ENCODE measurements around the gene CAPZB. TPM values are rescaled to one million over a fixed set of nuclear protein-coding genes. Genes with fewer than 3 reads are reported as not detected.

The CAPZB gene
- polyA plus RNA-seq, 1 experiment: 312 TPM

- no peak overlapping the region for H3K4me3 ChIP-seq (ENCODE audit: low read depth, low read length)
- no peaks in the 10 kb centered on the region for H3K27me3 ChIP-seq (ENCODE audit: control insufficient read depth, insufficient read depth, low read length)
- H3K27ac ChIP-seq (ENCODE audit: low read depth, low read length): no peak overlapping the region
- POLR2A ChIA-PET: interaction anchor here (0.5 kb wide), 1 partner anchor 103 kb away, joined by 6 read pairs; no protein-coding TSS in a partner anchor
- TF ChIP-seq CTCF (IDR thresholded peaks at IDR 0.05; ENCODE audit: low read depth, low read length): no peak
- DNase-seq (ENCODE audit: low read depth, low spot score): no peak
- no peaks in the 10 kb centered on the region; the same call in 1 of the 2 replicates for H3K9me3 ChIP-seq (ENCODE audit: control insufficient read depth, insufficient read depth, low read length)
- CTCF ChIA-PET: interaction anchor here (1.2 kb wide), 1 partner anchor 10 kb away, joined by 6 read pairs; no protein-coding TSS in a partner anchor
Observed at GRCh38 chr1:19331262-19331878, 154.0 kb downstream of the CAPZB start.

GRCh38 chr1:19330449-19331135 is 154.7 kb downstream of the CAPZB start:
- CTCF ChIA-PET: no interaction called here
- no peak for TF ChIP-seq CTCF (IDR thresholded peaks at IDR 0.05; ENCODE audit: low read depth, low read length)
- POLR2A ChIA-PET: no interaction called here
- no peaks in the 10 kb centered on the region for H3K27me3 ChIP-seq (ENCODE audit: control insufficient read depth, insufficient read depth, low read length)
- no peak for DNase-seq (ENCODE audit: low read depth, low spot score)
- no peaks in the 10 kb centered on the region; the same call in 1 of the 2 replicates for H3K9me3 ChIP-seq (ENCODE audit: control insufficient read depth, insufficient read depth, low read length)
- H3K27ac ChIP-seq (ENCODE audit: low read depth, low read length): no peak overlapping the region
- no peak overlapping the region for H3K4me3 ChIP-seq (ENCODE audit: low read depth, low read length)

GRCh38 chr1:19329611-19330010 is 155.7 kb downstream of the CAPZB start:
- H3K27ac ChIP-seq (ENCODE audit: low read depth, low read length): no peak overlapping the region
- TF ChIP-seq CTCF (IDR thresholded peaks at IDR 0.05; ENCODE audit: low read depth, low read length): no peak
- no peaks in the 10 kb centered on the region for H3K27me3 ChIP-seq (ENCODE audit: control insufficient read depth, insufficient read depth, low read length)
- no peak for DNase-seq (ENCODE audit: low read depth, low spot score)
- ChIA-PET POLR2A (no interaction called here), CTCF (no interaction called here)
- no peaks in the 10 kb centered on the region; the same call in 1 of the 2 replicates for H3K9me3 ChIP-seq (ENCODE audit: control insufficient read depth, insufficient read depth, low read length)
- no peak overlapping the region for H3K4me3 ChIP-seq (ENCODE audit: low read depth, low read length)

- no peaks in the 10 kb centered on the region; the same call in 1 of the 2 replicates for H3K9me3 ChIP-seq (ENCODE audit: control insufficient read depth, insufficient read depth, low read length)
- no peak overlapping the region for H3K4me3 ChIP-seq (ENCODE audit: low read depth, low read length)
- TF ChIP-seq CTCF (IDR thresholded peaks at IDR 0.05; ENCODE audit: low read depth, low read length): no peak
- no peak for DNase-seq (ENCODE audit: low read depth, low spot score)
- H3K27me3 ChIP-seq (ENCODE audit: control insufficient read depth, insufficient read depth, low read length): no peaks in the 10 kb centered on the region
- ChIA-PET POLR2A (no interaction called here), CTCF (no interaction called here)
- no peak overlapping the region for H3K27ac ChIP-seq (ENCODE audit: low read depth, low read length)
Observed at GRCh38 chr1:19329188-19329587, 156.2 kb downstream of the CAPZB start.

- no peak for DNase-seq (ENCODE audit: low read depth, low spot score)
- Histone ChIP-seq H3K9me3 (ENCODE audit: control insufficient read depth, insufficient read depth, low read length) (no peaks in the 10 kb centered on the region; the same call in 1 of the 2 replicates), H3K4me3 (ENCODE audit: low read depth, low read length) (no peak overlapping the region), H3K27ac (ENCODE audit: low read depth, low read length) (no peak overlapping the region), H3K27me3 (ENCODE audit: control insufficient read depth, insufficient read depth, low read length) (no peaks in the 10 kb centered on the region)
- ChIA-PET CTCF (no interaction called here), POLR2A (no interaction called here)
- TF ChIP-seq CTCF (IDR thresholded peaks at IDR 0.05; ENCODE audit: low read depth, low read length): no peak
Observed at GRCh38 chr1:19328486-19328885, 156.9 kb downstream of the CAPZB start.
